OCI-LY3 (cell line): ENCODE measurements around the gene LYSMD2.

Experiments
- CTCF ChIP-seq: fragments of 200-600, 300-600 bp; sonication (generic); IDR thresholded peaks from 2 replicates; pipeline ENCODE4 v1.5.1; 2014; ENCODE audit warnings: antibody characterized with exemption, low read length, low read depth
- EZH2phosphoT487 ChIP-seq: fragments of 200-600 bp; shearing (Covaris generic); IDR thresholded peaks from 2 replicates; pipeline ENCODE4 v1.6.1; 2018; ENCODE audit warnings: antibody characterized with exemption, mixed run types, low read depth

- no peak for TF ChIP-seq CTCF
- no peak for TF ChIP-seq EZH2phosphoT487
Observed at GRCh38 chr15:51771773-51772172, 34.3 kb upstream of the LYSMD2 start.
